Transverse colon (tissue), 3 donors: ENCODE measurements around the gene EIF1.

Source experiments
- CTCF ChIP-seq, 5 experiments: fragments of 200-600 bp in 3 of 5; fragments of 450-650 bp in 2 of 5; sonication (generic) in 3 of 5; IDR thresholded peaks; 1 replicate in 2 of 5; 2 replicates in 3 of 5; pipeline ENCODE4 v1.5.1; 2016 to 2017; ENCODE audit warnings: antibody characterized with exemption in 5 of 5, inconsistent platforms in 3 of 5, mild to moderate bottlenecking in 2 of 5, moderate library complexity in 1 of 5
- EP300 ChIP-seq: sonication (generic); formaldehyde crosslinking; IDR thresholded peaks from one replicate; pipeline ENCODE4 v1.6.1; 2017; ENCODE audit warnings: antibody characterized with exemption, low read depth
- POLR2A ChIP-seq: fragments of 450-650 bp; IDR thresholded peaks from one replicate; pipeline ENCODE4 v1.6.1; 2016; ENCODE audit warnings: antibody characterized with exemption, mild to moderate bottlenecking, moderate library complexity

- no peak for TF ChIP-seq POLR2A
- no peak for TF ChIP-seq EP300
- no peak for TF ChIP-seq CTCF (IDR thresholded peaks at IDR 0.05)
Observed at GRCh38 chr17:41676058-41676419, 12.6 kb upstream of the EIF1 start.
